CD14-positive monocyte (primary cell): ENCODE results near the gene CEP83. TPM values are rescaled to one million over a fixed set of nuclear protein-coding genes. Genes with fewer than 3 reads are reported as not detected.

ENCODE experiments used
- DNase-seq, 3 donors: peaks; one replicate each; pipeline ENCODE4 v3.0.0-alpha.2; 2011 to 2022
- H2AFZ ChIP-seq: 2 replicates; pipeline ENCODE4 v1.6.0; 2012; ENCODE audit warnings: mild to moderate bottlenecking, low read depth, low read length, inconsistent platforms; ENCODE audit not compliant: insufficient read depth, poor library complexity, severe bottlenecking
- H3K27ac ChIP-seq, 2 donors: 1 replicate in 1 of 2; 2 replicates in 1 of 2; pipeline ENCODE4 v1.5.1; 2012 to 2013; ENCODE audit warnings: low read length in 2 of 2, control low read depth in 1 of 2, inconsistent platforms in 1 of 2, low read depth in 1 of 2, mild to moderate bottlenecking in 1 of 2
- H3K27me3 ChIP-seq, 2 donors: one replicate each; pipeline versions ENCODE4 v1.6.0 to v1.6.1; 2011 to 2013; ENCODE audit warnings: low read length in 2 of 2; ENCODE audit not compliant: control insufficient read depth in 2 of 2, insufficient read depth in 2 of 2
- H3K36me3 ChIP-seq, 2 donors: replicated peaks in 1 of 2; 1 replicate in 1 of 2; 2 replicates in 1 of 2; pipeline versions ENCODE4 v1.5.1 to v1.6.1; 2012 to 2013; ENCODE audit warnings: low read length in 2 of 2, control low read depth in 1 of 2, inconsistent platforms in 1 of 2, mild to moderate bottlenecking in 1 of 2; ENCODE audit not compliant: insufficient read depth in 2 of 2, control insufficient read depth in 1 of 2
- H3K4me1 ChIP-seq, 2 donors: 1 replicate in 1 of 2; 2 replicates in 1 of 2; pipeline versions ENCODE4 v1.5.1 to v1.6.1; 2012 to 2013; ENCODE audit warnings: low read length in 2 of 2, control low read depth in 1 of 2, inconsistent platforms in 1 of 2, mild to moderate bottlenecking in 1 of 2, moderate library complexity in 1 of 2; ENCODE audit not compliant: insufficient read depth in 2 of 2, control insufficient read depth in 1 of 2
- H3K4me2 ChIP-seq: replicated peaks from 2 replicates; pipeline ENCODE3; 2012; ENCODE audit warnings: low read length, moderate library complexity, mild to moderate bottlenecking; ENCODE audit not compliant: poor library complexity, severe bottlenecking; ENCODE audit errors: extremely low read depth
- H3K4me3 ChIP-seq, 3 experiments: fragments of 200-600 bp in 1 of 3; sonication (generic) in 1 of 3; replicated peaks in 1 of 3; 1 replicate in 2 of 3; 2 replicates in 1 of 3; pipeline ENCODE4 v1.5.1; 2011 to 2013; ENCODE audit warnings: low read length in 3 of 3, mild to moderate bottlenecking in 3 of 3, control low read depth in 2 of 3, low read depth in 2 of 3, inconsistent platforms in 1 of 3, moderate library complexity in 1 of 3
- H3K79me2 ChIP-seq: 2 replicates; pipeline ENCODE4 v1.6.0; 2012; ENCODE audit warnings: mild to moderate bottlenecking, control low read depth, inconsistent platforms, low read length, moderate library complexity; ENCODE audit not compliant: insufficient read depth
- H3K9ac ChIP-seq: 2 replicates; pipeline ENCODE4 v1.6.0; 2017; ENCODE audit warnings: low read length, mild to moderate bottlenecking; ENCODE audit not compliant: insufficient read depth, poor library complexity, severe bottlenecking
- H3K9me3 ChIP-seq, 2 donors: replicated peaks in 1 of 2; 1 replicate in 1 of 2; 2 replicates in 1 of 2; pipeline versions ENCODE4 v1.5.1 to v1.6.1; 2012 to 2013; ENCODE audit warnings: low read length in 2 of 2, control low read depth in 1 of 2; ENCODE audit not compliant: control insufficient read depth in 1 of 2, insufficient read depth in 1 of 2
- H4K20me1 ChIP-seq: 2 replicates; pipeline ENCODE4 v1.6.0; 2012; ENCODE audit warnings: mild to moderate bottlenecking, low read length, control low read depth, moderate library complexity; ENCODE audit not compliant: insufficient read depth
- H3K27ac Mint-ChIP-seq, 7 donors: one replicate each; pipeline ENCODE4 v1.8.0; 2020; ENCODE audit warnings: mild to moderate bottlenecking in 7 of 7, mixed read lengths in 7 of 7, moderate library complexity in 6 of 7, inconsistent platforms in 2 of 7
- H3K27me3 Mint-ChIP-seq, 3 donors: one replicate each; pipeline ENCODE4 v1.8.0; 2021 to 2022; ENCODE audit warnings: low read depth in 3 of 3, mild to moderate bottlenecking in 3 of 3, mixed read lengths in 3 of 3, moderate library complexity in 3 of 3, inconsistent platforms in 1 of 3
- H3K36me3 Mint-ChIP-seq, 2 donors: one replicate each; pipeline ENCODE4 v1.8.0; 2020; ENCODE audit warnings: mixed read lengths in 2 of 2, inconsistent platforms in 1 of 2, mild to moderate bottlenecking in 1 of 2
- H3K4me1 Mint-ChIP-seq: one replicate; pipeline ENCODE4 v1.8.0; 2020; ENCODE audit warnings: mild to moderate bottlenecking, mixed read lengths
- H3K4me3 Mint-ChIP-seq, 2 donors: one replicate each; pipeline ENCODE4 v1.8.0; 2020; ENCODE audit warnings: mild to moderate bottlenecking in 2 of 2, mixed read lengths in 2 of 2, moderate library complexity in 1 of 2
- H3K9me3 Mint-ChIP-seq, 7 donors: one replicate each; pipeline ENCODE4 v1.8.0; 2020 to 2022; ENCODE audit warnings: mixed read lengths in 7 of 7, mild to moderate bottlenecking in 6 of 7, moderate library complexity in 6 of 7, inconsistent platforms in 2 of 7
- CTCF ChIP-seq: fragments of 200-600 bp; IDR thresholded peaks from one replicate; pipeline ENCODE4 v1.8.0; 2022; ENCODE audit warnings: antibody characterized with exemption, mild to moderate bottlenecking
- WGBS: methylation state at CpG from one replicate; pipeline ENCODE4 v1.1.5; 2013; ENCODE audit warnings: missing lambda C conversion rate; ENCODE audit not compliant: insufficient coverage; 5-methylcytosine and 5-hydroxymethylcytosine counted together
- intact Hi-C, 2 donors: fragments of 100-400 bp; cut with micrococcal nuclease; formaldehyde crosslinking; loops; one replicate each; pipeline versions ENCODE4 v1.15.0 to v1.15.1; 2023
- polyA plus RNA-seq, 3 donors: library from polyadenylated mRNA; depleted of rRNA in 1 of 3; unstranded in 2 of 3; stranded (reverse) in 1 of 3; fragments of 300-500 nt in 2 of 3; fragments of >200 nt in 1 of 3; fragmentation: Illumina TruSeq in 2 of 3; gene quantifications; 1 replicate in 2 of 3; 2 replicates in 1 of 3; pipeline ENCODE4 v1.2.3, GENCODE V29; 2012 to 2021

The CEP83 gene
- polyA plus RNA-seq, 3 donors: 0.73 to 3.1 (median 1.0) TPM

GRCh38 chr12:94258593-94258992 lies 201.1 kb downstream of the CEP83 start:
- WGBS: no CpG with 5 or more reads among the region's 2 CpGs
- intact Hi-C loops: no loop called here
- peaks cover 40 to 73% of the 10 kb centered on the region in 2 donors for H3K36me3 ChIP-seq
- no peaks in the 10 kb centered on the region for H3K27me3 ChIP-seq
- Mint-ChIP-seq H3K36me3 (peaks cover 69 to 77% of the 10 kb centered on the region in 2 donors), H3K27ac (no peak overlapping the region), H3K4me3 (no peak overlapping the region), H3K27me3 (peaks cover 0 to 2% (median 0%) of the 10 kb centered on the region in 3 donors), H3K9me3 (no peaks in the 10 kb centered on the region), H3K4me1 (peaks cover 30% of the 10 kb centered on the region)
- H3K4me2 ChIP-seq: no peak overlapping the region
- DNase-seq: no peak
- TF ChIP-seq CTCF: no peak
- no peak overlapping the region for H3K9ac ChIP-seq
- H2AFZ ChIP-seq: no peak overlapping the region
- no peak overlapping the region for H3K27ac ChIP-seq
- no peaks in the 10 kb centered on the region for H3K9me3 ChIP-seq
- H3K79me2 ChIP-seq: no peaks in the 10 kb centered on the region
- H3K4me1 ChIP-seq: peaks cover 26 to 30% of the 10 kb centered on the region in 2 donors
- H4K20me1 ChIP-seq: no peaks in the 10 kb centered on the region
- H3K4me3 ChIP-seq: no peak overlapping the region

Other genes with a start within 250 kb of the CEP83 start
- 10 to 100 TPM in 1 of 3 donors, 1 to 10 TPM in 2; 3.4 to 14.7 (median 7.1) TPM for gene TMCC3, start 190.7 kb upstream of the CEP83 start, polyA plus RNA-seq